Testis (tissue), 2 donors: Measurements from ENCODE around the gene MUC5AC.

ENCODE experiments used
- POLR2A ChIP-seq: fragments of 450-650 bp; IDR thresholded peaks from one replicate; pipeline ENCODE4 v1.6.1; 2017; ENCODE audit warnings: antibody characterized with exemption, mild to moderate bottlenecking, moderate library complexity
- TF ChIP-seq, protein P1 (sequence below), 3 experiments: fragments of 450-650 bp in 2 of 3; fragments of 200-600 bp in 1 of 3; sonication (generic) in 1 of 3; IDR thresholded peaks; one replicate each; pipeline ENCODE4 v1.5.1; 2016 to 2019; ENCODE audit warnings: antibody characterized with exemption in 3 of 3, mild to moderate bottlenecking in 2 of 3, moderate library complexity in 1 of 3

DNA sequence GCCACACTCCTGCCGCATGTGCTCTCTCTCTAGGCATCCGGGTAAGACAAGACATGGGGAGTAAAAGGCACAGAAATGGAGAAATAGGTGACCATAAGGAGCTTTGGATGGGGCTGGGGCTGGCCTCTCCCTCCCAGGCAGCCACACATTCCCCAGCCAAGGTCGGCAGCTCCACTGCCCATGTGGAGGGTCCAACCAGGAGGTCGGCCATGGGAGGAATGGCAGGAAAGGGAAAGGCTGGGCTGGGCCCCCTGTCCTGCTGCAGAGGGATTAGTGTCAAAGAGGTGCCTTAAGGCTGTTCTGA, 460 bp upstream of the MUC5AC start:
- TF ChIP-seq, protein P1, sequence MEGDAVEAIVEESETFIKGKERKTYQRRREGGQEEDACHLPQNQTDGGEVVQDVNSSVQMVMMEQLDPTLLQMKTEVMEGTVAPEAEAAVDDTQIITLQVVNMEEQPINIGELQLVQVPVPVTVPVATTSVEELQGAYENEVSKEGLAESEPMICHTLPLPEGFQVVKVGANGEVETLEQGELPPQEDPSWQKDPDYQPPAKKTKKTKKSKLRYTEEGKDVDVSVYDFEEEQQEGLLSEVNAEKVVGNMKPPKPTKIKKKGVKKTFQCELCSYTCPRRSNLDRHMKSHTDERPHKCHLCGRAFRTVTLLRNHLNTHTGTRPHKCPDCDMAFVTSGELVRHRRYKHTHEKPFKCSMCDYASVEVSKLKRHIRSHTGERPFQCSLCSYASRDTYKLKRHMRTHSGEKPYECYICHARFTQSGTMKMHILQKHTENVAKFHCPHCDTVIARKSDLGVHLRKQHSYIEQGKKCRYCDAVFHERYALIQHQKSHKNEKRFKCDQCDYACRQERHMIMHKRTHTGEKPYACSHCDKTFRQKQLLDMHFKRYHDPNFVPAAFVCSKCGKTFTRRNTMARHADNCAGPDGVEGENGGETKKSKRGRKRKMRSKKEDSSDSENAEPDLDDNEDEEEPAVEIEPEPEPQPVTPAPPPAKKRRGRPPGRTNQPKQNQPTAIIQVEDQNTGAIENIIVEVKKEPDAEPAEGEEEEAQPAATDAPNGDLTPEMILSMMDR (IDR thresholded peaks at IDR 0.05): no peak
- no peak for TF ChIP-seq POLR2A
